Measurements from ENCODE around the gene SERINC5. TPM values are rescaled to one million over a fixed set of nuclear protein-coding genes. Genes with fewer than 3 reads are reported as not detected.
"Not testable (repeated sequence)": the region's sequence is repeated elsewhere in the genome, so short reads cannot be mapped to it uniquely, and the experiment has no call there.

Gene SERINC5
- total and polyA plus RNA-seq, 4 donors, result 6.2 to 84.5 (median 23.9) TPM

DNA sequence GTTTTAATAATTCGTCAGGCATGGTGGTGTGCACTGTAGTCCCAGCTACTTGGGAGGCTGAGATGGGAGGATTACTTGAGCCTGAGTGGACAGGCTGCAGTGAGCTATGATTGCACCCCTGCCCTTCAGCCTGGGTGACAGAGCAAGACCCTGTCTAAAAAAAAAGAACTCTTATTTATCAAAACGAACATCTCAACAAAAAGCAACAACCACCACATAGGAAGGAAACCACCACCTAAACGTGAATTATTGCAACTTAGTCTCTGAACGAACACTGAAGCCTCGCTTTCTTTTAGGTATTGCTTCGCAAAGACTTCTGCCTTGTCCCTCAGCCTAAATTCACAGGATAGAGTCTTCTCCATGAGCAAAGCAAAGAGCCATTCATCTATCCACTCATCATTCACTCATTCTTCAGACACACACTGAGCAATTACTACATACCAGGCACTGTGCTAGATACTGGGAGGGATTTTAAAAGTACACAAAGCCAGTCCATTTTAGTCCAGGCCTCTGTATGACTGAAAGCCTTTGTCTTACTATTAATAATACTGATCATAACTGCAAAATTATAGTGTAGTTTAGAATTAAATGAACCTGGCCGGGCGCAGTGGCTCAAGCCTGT, 163.3 kb downstream of the SERINC5 start:
- no peak overlapping the region for H3K9ac ChIP-seq (ENCODE audit: insufficient read depth in 1 of 2, low read length in 2 of 2)
- 65 to 81% methylated on average over 8 of the region's 8 CpGs for WGBS, 2 donors
- no peaks in the 10 kb centered on the region for H3K9me3 ChIP-seq (ENCODE audit: control insufficient read depth in 4 of 4, insufficient read depth in 3 of 4, low read length in 3 of 4)
- H3K4me1 ChIP-seq (ENCODE audit: control insufficient read depth in 5 of 5, insufficient read depth in 5 of 5, low read length in 5 of 5), result peaks cover 0 to 6% (median 0%) of the 10 kb centered on the region in 5 donors
- no peaks in the 10 kb centered on the region for H3K36me3 ChIP-seq (ENCODE audit: control insufficient read depth in 4 of 4, insufficient read depth in 4 of 4, low read length in 4 of 4)
- no peaks in the 10 kb centered on the region for H3K27me3 ChIP-seq (ENCODE audit: control insufficient read depth in 3 of 3, insufficient read depth in 3 of 3, low read length in 2 of 3)
- H3K27ac ChIP-seq (ENCODE audit: low read depth in 1 of 2, low read length in 1 of 2), result no peak overlapping the region
- ATAC-seq (ENCODE audit: insufficient read depth, low FRiP score) (no peak), DNase-seq (no peak)
- TF ChIP-seq CTCF (IDR thresholded peaks at IDR 0.05; ENCODE audit: control extremely low read depth, extremely low read depth), result no peak
- H3K4me3 ChIP-seq, result no peak overlapping the region

DNA sequence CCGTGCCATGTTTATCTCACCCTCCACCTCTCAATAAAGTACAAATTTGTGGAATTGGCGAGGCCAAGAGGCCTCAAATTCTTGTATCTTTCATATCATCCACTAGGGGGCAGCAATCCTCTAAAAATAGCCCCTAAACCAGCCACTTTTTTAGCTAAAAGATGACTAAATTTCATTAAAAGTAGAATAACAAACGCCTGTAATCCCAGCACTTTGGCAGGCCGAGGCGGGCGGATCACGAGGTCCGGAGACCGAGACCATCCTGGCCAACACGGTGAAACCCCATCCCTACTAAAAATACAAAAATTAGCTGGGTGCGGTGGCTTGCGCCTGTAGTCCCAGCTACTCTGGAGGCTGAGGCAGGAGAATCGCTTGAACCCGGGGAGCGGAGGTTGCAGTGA, 164.1 kb downstream of the SERINC5 start:
- peak; percentile 59 for TF ChIP-seq CTCF (IDR thresholded peaks at IDR 0.05; ENCODE audit: control extremely low read depth, extremely low read depth)
- not testable (repeated sequence) for H3K4me1 ChIP-seq (ENCODE audit: control insufficient read depth in 5 of 5, insufficient read depth in 5 of 5, low read length in 5 of 5)

GRCh38 chr5:80090884-80091166, 165.0 kb downstream of the SERINC5 start:
- Histone ChIP-seq H3K27me3 (ENCODE audit: control insufficient read depth in 3 of 3, insufficient read depth in 3 of 3, low read length in 2 of 3) (no peaks in the 10 kb centered on the region), H3K9ac (ENCODE audit: insufficient read depth in 1 of 2, low read length in 2 of 2) (no peak overlapping the region), H3K4me1 (ENCODE audit: control insufficient read depth in 5 of 5, insufficient read depth in 5 of 5, low read length in 5 of 5) (peaks cover 0 to 6% (median 0%) of the 10 kb centered on the region in 5 donors), H3K9me3 (ENCODE audit: control insufficient read depth in 4 of 4, insufficient read depth in 3 of 4, low read length in 3 of 4) (no peaks in the 10 kb centered on the region), H3K4me3 (no peak overlapping the region), H3K27ac (ENCODE audit: low read depth in 1 of 2, low read length in 1 of 2) (no peak overlapping the region), H3K36me3 (ENCODE audit: control insufficient read depth in 4 of 4, insufficient read depth in 4 of 4, low read length in 4 of 4) (no peaks in the 10 kb centered on the region)
- ATAC-seq (ENCODE audit: insufficient read depth, low FRiP score) (no peak), DNase-seq (no peak)
- WGBS, 2 donors, result 96 to 97% methylated on average over 5 of the region's 5 CpGs
- TF ChIP-seq CTCF (IDR thresholded peaks at IDR 0.05; ENCODE audit: control extremely low read depth, extremely low read depth), result no peak

More for the DNA sequence above, 164.1 kb downstream of the SERINC5 start:
- 28 to 39% methylated on average over 15 of the region's 15 CpGs for WGBS, 2 donors
- DNase-seq (peak; percentile 39 to 83 (median 80)), ATAC-seq (ENCODE audit: insufficient read depth, low FRiP score) (peak; percentile 70)
- not testable (repeated sequence) for H3K4me3 ChIP-seq; H3K27me3 ChIP-seq (ENCODE audit: control insufficient read depth in 3 of 3, insufficient read depth in 3 of 3, low read length in 2 of 3); H3K9me3 ChIP-seq (ENCODE audit: control insufficient read depth in 4 of 4, insufficient read depth in 3 of 4, low read length in 3 of 4); H3K36me3 ChIP-seq (ENCODE audit: control insufficient read depth in 4 of 4, insufficient read depth in 4 of 4, low read length in 4 of 4); H3K27ac ChIP-seq (ENCODE audit: low read depth in 1 of 2, low read length in 1 of 2); H3K9ac ChIP-seq (ENCODE audit: insufficient read depth in 1 of 2, low read length in 2 of 2)

Data from lung (tissue), 12 donors.